Measurements from ENCODE around the gene RASL12. TPM values are rescaled to one million over a fixed set of nuclear protein-coding genes. Genes with fewer than 3 reads are reported as not detected.

RASL12 gene
- total and polyA plus RNA-seq, 2 of the 8 experiments (the other 6 are each of a cell fraction or from before 2014, with no cell fraction given), result 9.5 to 10.3 TPM

DNA sequence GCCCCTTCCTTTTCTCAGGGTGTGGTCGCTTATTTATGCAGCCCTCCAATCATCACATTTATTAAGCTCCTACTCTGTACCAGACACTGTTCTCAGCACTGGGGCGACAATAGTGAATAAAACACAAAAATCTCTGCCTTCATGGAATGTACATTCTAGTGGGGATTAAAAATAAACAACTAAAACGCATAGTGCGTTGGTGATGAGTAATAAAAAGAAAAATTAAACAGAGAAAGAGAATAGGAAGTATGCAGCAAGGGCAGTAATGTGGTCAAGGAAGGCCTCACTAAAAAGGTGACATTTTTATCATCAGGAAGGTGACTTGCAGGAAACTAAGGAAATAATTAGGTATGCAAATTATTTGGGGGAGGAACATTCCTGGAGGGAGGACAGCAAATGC, 17.5 kb downstream of the RASL12 start (continued):
- no peak for TF ChIP-seq RNF2 (IDR thresholded peaks at IDR 0.05; ENCODE audit: borderline replicate concordance, low read depth, low read length, missing control alignments, poor library complexity, severe bottlenecking)
